ENCODE results near the gene TFEB.

GRCh38 chr6:41700463-41701347 is 34.7 kb downstream of the TFEB start:
- TF ChIP-seq CTCF (IDR thresholded peaks at IDR 0.05) (peak; percentile 5), EZH2phosphoT487 (IDR thresholded peaks at IDR 0.05) (no peak)
